ENCODE data around the gene PHEX. TPM values are rescaled to one million over a fixed set of nuclear protein-coding genes. Genes with fewer than 3 reads are reported as not detected.
A peak's percentile ranks its signal among the peaks of the same experiment; 100 is the strongest.

The PHEX gene
- total RNA-seq, 1 donor from 2014 or later = 7.6 TPM

GRCh38 chrX:22088326-22088725, 56.2 kb downstream of the PHEX start:
- Mint-ChIP-seq H3K4me3 (ENCODE audit: low read depth) (no peak overlapping the region), H3K27me3 (ENCODE audit: low read depth) (no peaks in the 10 kb centered on the region), H3K4me1 (ENCODE audit: low read depth) (peaks cover 18% of the 10 kb centered on the region), H3K36me3 (ENCODE audit: low read depth) (peaks cover 20% of the 10 kb centered on the region), H3K9me3 (peaks cover 8% of the 10 kb centered on the region), H3K27ac (peak overlapping the region; percentile 63)
- DNase-seq (ENCODE audit: low spot score) = no peak
- intact Hi-C loops (cut with micrococcal nuclease) = no loop called here

GRCh38 chrX:22090181-22090580, 58.1 kb downstream of the PHEX start:
- Mint-ChIP-seq H3K4me3 (ENCODE audit: low read depth) (no peak overlapping the region), H3K36me3 (ENCODE audit: low read depth) (peaks cover 27% of the 10 kb centered on the region), H3K9me3 (peaks cover 8% of the 10 kb centered on the region), H3K4me1 (ENCODE audit: low read depth) (peaks cover 18% of the 10 kb centered on the region), H3K27ac (no peak overlapping the region), H3K27me3 (ENCODE audit: low read depth) (no peaks in the 10 kb centered on the region)
- intact Hi-C loops (cut with micrococcal nuclease) = no loop called here
- no peak for DNase-seq (ENCODE audit: low spot score)

- no peak overlapping the region for H3K4me3 Mint-ChIP-seq (ENCODE audit: low read depth)
- intact Hi-C loops (cut with micrococcal nuclease) = no loop called here
- no peaks in the 10 kb centered on the region for H3K27me3 Mint-ChIP-seq (ENCODE audit: low read depth)
- no peak overlapping the region for H3K27ac Mint-ChIP-seq
- peaks cover 8% of the 10 kb centered on the region for H3K9me3 Mint-ChIP-seq
- peaks cover 24% of the 10 kb centered on the region for H3K36me3 Mint-ChIP-seq (ENCODE audit: low read depth)
- peaks cover 3% of the 10 kb centered on the region for H3K4me1 Mint-ChIP-seq (ENCODE audit: low read depth)
- no peak for DNase-seq (ENCODE audit: low spot score)
These were observed 61.4 kb downstream of the PHEX start for GRCh38 chrX:22093550-22093949.

GRCh38 chrX:22095286-22095685, 63.2 kb downstream of the PHEX start:
- Mint-ChIP-seq H3K4me3 (ENCODE audit: low read depth) (no peak overlapping the region), H3K27me3 (ENCODE audit: low read depth) (no peaks in the 10 kb centered on the region), H3K4me1 (ENCODE audit: low read depth) (peaks cover 3% of the 10 kb centered on the region), H3K9me3 (peaks cover 8% of the 10 kb centered on the region), H3K27ac (no peak overlapping the region), H3K36me3 (ENCODE audit: low read depth) (peaks cover 24% of the 10 kb centered on the region)
- intact Hi-C loops (cut with micrococcal nuclease) = no loop called here
- no peak for DNase-seq (ENCODE audit: low spot score)

GRCh38 chrX:22095856-22096255, 63.7 kb downstream of the PHEX start:
- H3K27ac Mint-ChIP-seq = no peak overlapping the region
- no peak for DNase-seq (ENCODE audit: low spot score)
- H3K27me3 Mint-ChIP-seq (ENCODE audit: low read depth) = no peaks in the 10 kb centered on the region
- peaks cover 3% of the 10 kb centered on the region for H3K4me1 Mint-ChIP-seq (ENCODE audit: low read depth)
- intact Hi-C loops (cut with micrococcal nuclease) = no loop called here
- peaks cover 24% of the 10 kb centered on the region for H3K36me3 Mint-ChIP-seq (ENCODE audit: low read depth)
- H3K4me3 Mint-ChIP-seq (ENCODE audit: low read depth) = no peak overlapping the region
- peaks cover 8% of the 10 kb centered on the region for H3K9me3 Mint-ChIP-seq

GRCh38 chrX:22097012-22097694, 65.0 kb downstream of the PHEX start:
- H3K36me3 Mint-ChIP-seq (ENCODE audit: low read depth) = peaks cover 13% of the 10 kb centered on the region
- H3K27ac Mint-ChIP-seq = no peak overlapping the region
- no peaks in the 10 kb centered on the region for H3K4me1 Mint-ChIP-seq (ENCODE audit: low read depth)
- no peaks in the 10 kb centered on the region for H3K9me3 Mint-ChIP-seq
- H3K27me3 Mint-ChIP-seq (ENCODE audit: low read depth) = no peaks in the 10 kb centered on the region
- H3K4me3 Mint-ChIP-seq (ENCODE audit: low read depth) = no peak overlapping the region
- intact Hi-C loops (cut with micrococcal nuclease) = no loop called here
- DNase-seq (ENCODE audit: low spot score) = no peak

- H3K4me3 Mint-ChIP-seq (ENCODE audit: low read depth) = no peak overlapping the region
- H3K36me3 Mint-ChIP-seq (ENCODE audit: low read depth) = no peaks in the 10 kb centered on the region
These were observed 73.1 kb downstream of the PHEX start for GRCh38 chrX:22105231-22105630.

GRCh38 chrX:22105971-22106370, 73.8 kb downstream of the PHEX start:
- no peaks in the 10 kb centered on the region for H3K9me3 Mint-ChIP-seq
- H3K4me3 Mint-ChIP-seq (ENCODE audit: low read depth) = no peak overlapping the region
- H3K4me1 Mint-ChIP-seq (ENCODE audit: low read depth) = no peaks in the 10 kb centered on the region
- no peak overlapping the region for H3K27ac Mint-ChIP-seq
- no peak for DNase-seq (ENCODE audit: low spot score)
- no peaks in the 10 kb centered on the region for H3K27me3 Mint-ChIP-seq (ENCODE audit: low read depth)
- H3K36me3 Mint-ChIP-seq (ENCODE audit: low read depth) = no peaks in the 10 kb centered on the region
- intact Hi-C loops (cut with micrococcal nuclease) = no loop called here

More at GRCh38 chrX:22105231-22105630, 73.1 kb downstream of the PHEX start:
- H3K27me3 Mint-ChIP-seq (ENCODE audit: low read depth) = no peaks in the 10 kb centered on the region
- no peaks in the 10 kb centered on the region for H3K9me3 Mint-ChIP-seq
- H3K27ac Mint-ChIP-seq = no peak overlapping the region
- no peaks in the 10 kb centered on the region for H3K4me1 Mint-ChIP-seq (ENCODE audit: low read depth)
- intact Hi-C loops (cut with micrococcal nuclease) = no loop called here
- DNase-seq (ENCODE audit: low spot score) = no peak

- Mint-ChIP-seq H3K4me3 (ENCODE audit: low read depth) (no peak overlapping the region), H3K9me3 (no peaks in the 10 kb centered on the region), H3K4me1 (ENCODE audit: low read depth) (no peaks in the 10 kb centered on the region), H3K36me3 (ENCODE audit: low read depth) (no peaks in the 10 kb centered on the region), H3K27me3 (ENCODE audit: low read depth) (no peaks in the 10 kb centered on the region), H3K27ac (no peak overlapping the region)
- no peak for DNase-seq (ENCODE audit: low spot score)
- intact Hi-C loops (cut with micrococcal nuclease) = no loop called here
These were observed 77.3 kb downstream of the PHEX start for GRCh38 chrX:22109442-22109841.

GRCh38 chrX:22110729-22111494, 78.8 kb downstream of the PHEX start:
- intact Hi-C loops (cut with micrococcal nuclease) = no loop called here
- Mint-ChIP-seq H3K4me1 (ENCODE audit: low read depth) (no peaks in the 10 kb centered on the region), H3K27me3 (ENCODE audit: low read depth) (no peaks in the 10 kb centered on the region), H3K27ac (no peak overlapping the region), H3K9me3 (no peaks in the 10 kb centered on the region), H3K36me3 (ENCODE audit: low read depth) (no peaks in the 10 kb centered on the region), H3K4me3 (ENCODE audit: low read depth) (no peak overlapping the region)
- no peak for DNase-seq (ENCODE audit: low spot score)

GRCh38 chrX:22116605-22117546, 84.8 kb downstream of the PHEX start:
- intact Hi-C loops (cut with micrococcal nuclease) = no loop called here
- no peaks in the 10 kb centered on the region for H3K9me3 Mint-ChIP-seq
- DNase-seq (ENCODE audit: low spot score) = no peak

GRCh38 chrX:22117633-22118032, 85.5 kb downstream of the PHEX start:
- Mint-ChIP-seq H3K9me3 (no peaks in the 10 kb centered on the region), H3K27ac (no peak overlapping the region), H3K4me1 (ENCODE audit: low read depth) (peaks cover 3% of the 10 kb centered on the region), H3K27me3 (ENCODE audit: low read depth) (no peaks in the 10 kb centered on the region), H3K36me3 (ENCODE audit: low read depth) (peaks cover 3% of the 10 kb centered on the region), H3K4me3 (ENCODE audit: low read depth) (no peak overlapping the region)
- intact Hi-C loops (cut with micrococcal nuclease) = no loop called here
- DNase-seq (ENCODE audit: low spot score) = no peak

More at GRCh38 chrX:22116605-22117546, 84.8 kb downstream of the PHEX start:
- H3K4me3 Mint-ChIP-seq (ENCODE audit: low read depth) = no peak overlapping the region
- peaks cover 3% of the 10 kb centered on the region for H3K36me3 Mint-ChIP-seq (ENCODE audit: low read depth)
- no peak overlapping the region for H3K27ac Mint-ChIP-seq
- H3K4me1 Mint-ChIP-seq (ENCODE audit: low read depth) = peaks cover 3% of the 10 kb centered on the region
- no peaks in the 10 kb centered on the region for H3K27me3 Mint-ChIP-seq (ENCODE audit: low read depth)

Measured in activated T-helper 2 cell treated with anti-CD3 and anti-CD28 coated beads, Interferon-gamma antibody, Interleukin-2, Interleukin-4, amounts not matched to agents 10 μg/mL and 5 μg/mL and 100 μg/mL, durations not matched to agents 14 hours and 24 hours and 36 hours (primary cell).